SK-N-SH treated with all-trans-retinoic acid at 6 μM for 48 hours (cell line): Measurements from ENCODE around the gene POLR2C.

Source experiments
- ATAC-seq: fragments of 200-7000 bp; cut with Tn5 transposase; 3 replicates; pipeline ENCODE4 v1.9.1; 2020; ENCODE audit warnings: mild to moderate bottlenecking, moderate library complexity
- CSDC2 ChIP-seq: fragments of 250-450 bp; sonication (Bioruptor Pico); IDR thresholded peaks from 2 replicates; pipeline ENCODE4 v1.5.0; 2020; ENCODE audit warnings: mild to moderate bottlenecking, moderate library complexity
- ESRRG ChIP-seq: fragments of 250-450 bp; sonication (Bioruptor Pico); IDR thresholded peaks from 2 replicates; pipeline ENCODE4 v1.6.1; 2021; ENCODE audit warnings: mild to moderate bottlenecking
- GLIS3 ChIP-seq: fragments of 250-450 bp; sonication (Bioruptor Pico); IDR thresholded peaks from 2 replicates; pipeline ENCODE4 v1.5.0; 2020; ENCODE audit warnings: mild to moderate bottlenecking, moderate library complexity
- ISL1 ChIP-seq: fragments of 250-450 bp; sonication (Bioruptor Pico); IDR thresholded peaks from 2 replicates; pipeline ENCODE4 v2.1.2; 2022; ENCODE audit warnings: mild to moderate bottlenecking, moderate library complexity
- OSR1 ChIP-seq: fragments of 250-450 bp; sonication (Bioruptor Pico); IDR thresholded peaks from 2 replicates; pipeline ENCODE4 v1.8.0; 2022; ENCODE audit warnings: moderate library complexity, mild to moderate bottlenecking, inconsistent platforms
- PPARA ChIP-seq: fragments of 250-450 bp; sonication (Bioruptor Pico); IDR thresholded peaks from 2 replicates; pipeline ENCODE4 v1.5.0; 2020; ENCODE audit warnings: mild to moderate bottlenecking, borderline replicate concordance
- RARB ChIP-seq: fragments of 250-450 bp; sonication (Bioruptor Pico); IDR thresholded peaks from 2 replicates; pipeline ENCODE4 v1.8.0; 2021; ENCODE audit warnings: mild to moderate bottlenecking, moderate library complexity
- TCF4 ChIP-seq: fragments of 250-450 bp; sonication (Bioruptor Pico); IDR thresholded peaks from 2 replicates; pipeline ENCODE4 v1.8.0; 2021; ENCODE audit warnings: mild to moderate bottlenecking, moderate library complexity, borderline replicate concordance
- TOX ChIP-seq: fragments of 250-450 bp; sonication (Bioruptor Pico); IDR thresholded peaks from 2 replicates; pipeline ENCODE4 v1.8.0; 2021; ENCODE audit warnings: mild to moderate bottlenecking, moderate library complexity, borderline replicate concordance
- ZC3H10 ChIP-seq: fragments of 250-450 bp; sonication (Bioruptor Pico); IDR thresholded peaks from 2 replicates; pipeline ENCODE4 v1.5.1; 2021; ENCODE audit warnings: mild to moderate bottlenecking, moderate library complexity
- ZFP3 ChIP-seq: fragments of 250-450 bp; sonication (Bioruptor Pico); IDR thresholded peaks from 2 replicates; pipeline ENCODE4 v1.5.0; 2020; ENCODE audit warnings: mild to moderate bottlenecking, moderate library complexity
- ZNF565 ChIP-seq: fragments of 450-650 bp; formaldehyde crosslinking; conservative IDR thresholded peaks from 2 replicates; pipeline ENCODE4 v1.5.0; 2020; ENCODE audit warnings: low read depth, mild to moderate bottlenecking, moderate library complexity
- ZNF70 ChIP-seq: fragments of 450-650 bp; formaldehyde crosslinking; IDR thresholded peaks from 2 replicates; pipeline ENCODE4 v1.5.0; 2020; ENCODE audit warnings: mild to moderate bottlenecking, moderate library complexity
- ZNF8 ChIP-seq: fragments of 450-650 bp; formaldehyde crosslinking; IDR thresholded peaks from 2 replicates; pipeline ENCODE4 v1.5.0; 2020; ENCODE audit warnings: mild to moderate bottlenecking, moderate library complexity
- TF ChIP-seq, protein P1 (sequence below): fragments of 250-450 bp; sonication (Bioruptor Pico); IDR thresholded peaks from 2 replicates; pipeline ENCODE4 v1.5.1; 2020; ENCODE audit warnings: low read depth, mild to moderate bottlenecking, moderate library complexity
- TF ChIP-seq, protein P2 (sequence below): fragments of 250-450 bp; sonication (Bioruptor Pico); IDR thresholded peaks from 2 replicates; pipeline ENCODE4 v1.5.0; 2020; ENCODE audit warnings: mild to moderate bottlenecking, moderate library complexity
- TF ChIP-seq, protein P3 (sequence below): fragments of 250-450 bp; sonication (Bioruptor Pico); IDR thresholded peaks from 2 replicates; pipeline ENCODE4 v1.5.1; 2021; ENCODE audit warnings: mild to moderate bottlenecking, moderate library complexity
- TF ChIP-seq, protein P4 (sequence below): fragments of 250-450 bp; sonication (Bioruptor Pico); IDR thresholded peaks from 2 replicates; pipeline ENCODE4 v1.8.0; 2020; ENCODE audit warnings: mild to moderate bottlenecking, moderate library complexity, borderline replicate concordance

The POLR2C gene

DNA sequence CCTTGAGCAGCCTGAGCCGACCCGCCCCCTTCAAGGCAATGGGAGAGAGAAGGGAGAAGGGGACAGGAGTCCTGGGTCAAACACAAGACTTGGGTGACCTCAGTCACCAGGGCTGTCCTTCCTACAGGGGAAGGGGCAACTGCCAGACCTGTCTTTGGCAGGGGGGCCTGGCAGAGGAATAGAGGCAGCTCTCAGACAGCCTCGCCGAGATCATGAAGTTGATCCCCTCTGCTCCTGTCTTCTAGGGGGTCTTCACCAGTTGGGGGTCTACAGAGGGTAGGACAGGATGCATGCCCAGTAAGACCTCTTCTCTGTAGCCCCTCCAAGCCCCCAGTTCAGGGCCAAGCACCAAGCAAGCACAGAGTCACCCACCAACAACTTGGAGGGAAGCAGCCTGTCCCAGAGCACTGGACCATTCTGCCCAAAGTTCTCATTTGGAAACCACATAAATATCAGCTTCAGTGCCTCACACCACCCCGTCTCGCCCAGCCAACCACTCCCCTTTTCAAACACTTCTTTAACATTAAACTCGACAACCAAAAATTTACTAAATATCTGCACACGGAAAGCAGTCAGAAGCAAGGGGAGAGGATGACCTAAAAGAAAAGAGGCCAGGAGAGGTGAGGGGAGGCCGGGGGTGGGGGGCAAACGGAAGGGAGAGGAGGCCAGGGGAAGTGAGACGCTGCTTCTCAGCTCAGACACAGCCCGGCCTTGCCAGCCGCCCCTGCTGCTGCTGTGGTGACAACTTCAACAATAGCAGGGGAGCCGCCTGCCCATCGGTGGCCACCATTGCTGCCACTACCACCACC lies 16.1 kb downstream of the POLR2C start (continued):
- TF ChIP-seq, protein P1, sequence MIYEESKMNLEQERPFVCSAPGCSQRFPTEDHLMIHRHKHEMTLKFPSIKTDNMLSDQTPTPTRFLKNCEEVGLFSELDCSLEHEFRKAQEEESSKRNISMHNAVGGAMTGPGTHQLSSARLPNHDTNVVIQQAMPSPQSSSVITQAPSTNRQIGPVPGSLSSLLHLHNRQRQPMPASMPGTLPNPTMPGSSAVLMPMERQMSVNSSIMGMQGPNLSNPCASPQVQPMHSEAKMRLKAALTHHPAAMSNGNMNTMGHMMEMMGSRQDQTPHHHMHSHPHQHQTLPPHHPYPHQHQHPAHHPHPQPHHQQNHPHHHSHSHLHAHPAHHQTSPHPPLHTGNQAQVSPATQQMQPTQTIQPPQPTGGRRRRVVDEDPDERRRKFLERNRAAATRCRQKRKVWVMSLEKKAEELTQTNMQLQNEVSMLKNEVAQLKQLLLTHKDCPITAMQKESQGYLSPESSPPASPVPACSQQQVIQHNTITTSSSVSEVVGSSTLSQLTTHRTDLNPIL (CRISPR knock-in tag): no peak
- TF ChIP-seq ZNF8 (CRISPR knock-in tag): no peak
- no peak for TF ChIP-seq ZC3H10 (CRISPR knock-in tag)
- no peak for TF ChIP-seq TOX (CRISPR knock-in tag)
- no peak for TF ChIP-seq TCF4 (CRISPR knock-in tag)

DNA sequence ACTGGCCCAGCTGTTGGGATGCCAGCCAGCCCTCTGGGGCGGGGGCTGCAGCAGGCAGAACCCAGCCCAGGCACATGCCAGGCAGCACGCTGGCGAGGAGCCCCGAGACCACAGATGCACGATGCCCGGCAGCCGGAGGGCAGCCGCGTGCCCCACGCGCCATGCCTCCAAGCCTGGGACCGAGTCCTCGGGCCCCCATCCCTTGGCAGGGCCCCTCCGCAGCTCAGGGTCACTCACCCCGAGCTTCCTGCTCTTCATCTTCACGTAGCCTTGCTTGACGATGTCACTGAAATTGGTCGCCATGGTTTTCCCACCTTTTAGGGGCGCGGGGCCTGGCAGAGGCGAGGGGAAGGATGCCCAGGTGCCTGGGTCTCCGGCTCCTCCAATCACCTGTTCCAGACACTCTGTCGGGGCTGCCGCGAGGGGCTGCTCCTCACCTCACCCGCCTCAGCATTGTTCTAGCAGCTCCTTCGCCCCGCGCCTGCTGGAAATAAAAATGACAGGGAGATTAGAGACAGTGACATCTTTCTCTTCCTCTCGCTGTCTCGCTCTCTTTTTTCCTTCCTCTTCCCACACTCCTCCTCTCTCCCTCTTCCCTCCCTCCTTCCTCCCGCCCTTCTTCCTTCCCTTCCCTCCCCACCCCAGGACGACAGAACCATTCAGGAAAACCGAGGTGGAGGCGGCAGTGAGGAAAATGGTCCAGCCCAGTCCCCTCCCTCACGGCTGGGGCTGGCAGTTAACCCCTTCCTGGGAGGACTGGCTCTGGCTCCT lies 16.9 kb downstream of the POLR2C start:
- TF ChIP-seq, protein P1 (CRISPR knock-in tag): no peak
- no peak for TF ChIP-seq RARB (CRISPR knock-in tag)
- TF ChIP-seq ZFP3 (CRISPR knock-in tag): no peak
- TF ChIP-seq ZNF565: no peak
- TF ChIP-seq ISL1: no peak
- TF ChIP-seq PPARA: no peak
- no peak for TF ChIP-seq ESRRG (CRISPR knock-in tag)
- no peak for TF ChIP-seq ZNF70 (CRISPR knock-in tag)
- TF ChIP-seq, protein P2, sequence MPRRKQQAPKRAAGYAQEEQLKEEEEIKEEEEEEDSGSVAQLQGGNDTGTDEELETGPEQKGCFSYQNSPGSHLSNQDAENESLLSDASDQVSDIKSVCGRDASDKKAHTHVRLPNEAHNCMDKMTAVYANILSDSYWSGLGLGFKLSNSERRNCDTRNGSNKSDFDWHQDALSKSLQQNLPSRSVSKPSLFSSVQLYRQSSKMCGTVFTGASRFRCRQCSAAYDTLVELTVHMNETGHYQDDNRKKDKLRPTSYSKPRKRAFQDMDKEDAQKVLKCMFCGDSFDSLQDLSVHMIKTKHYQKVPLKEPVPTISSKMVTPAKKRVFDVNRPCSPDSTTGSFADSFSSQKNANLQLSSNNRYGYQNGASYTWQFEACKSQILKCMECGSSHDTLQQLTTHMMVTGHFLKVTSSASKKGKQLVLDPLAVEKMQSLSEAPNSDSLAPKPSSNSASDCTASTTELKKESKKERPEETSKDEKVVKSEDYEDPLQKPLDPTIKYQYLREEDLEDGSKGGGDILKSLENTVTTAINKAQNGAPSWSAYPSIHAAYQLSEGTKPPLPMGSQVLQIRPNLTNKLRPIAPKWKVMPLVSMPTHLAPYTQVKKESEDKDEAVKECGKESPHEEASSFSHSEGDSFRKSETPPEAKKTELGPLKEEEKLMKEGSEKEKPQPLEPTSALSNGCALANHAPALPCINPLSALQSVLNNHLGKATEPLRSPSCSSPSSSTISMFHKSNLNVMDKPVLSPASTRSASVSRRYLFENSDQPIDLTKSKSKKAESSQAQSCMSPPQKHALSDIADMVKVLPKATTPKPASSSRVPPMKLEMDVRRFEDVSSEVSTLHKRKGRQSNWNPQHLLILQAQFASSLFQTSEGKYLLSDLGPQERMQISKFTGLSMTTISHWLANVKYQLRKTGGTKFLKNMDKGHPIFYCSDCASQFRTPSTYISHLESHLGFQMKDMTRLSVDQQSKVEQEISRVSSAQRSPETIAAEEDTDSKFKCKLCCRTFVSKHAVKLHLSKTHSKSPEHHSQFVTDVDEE: no peak
- no peak for TF ChIP-seq ZC3H10 (CRISPR knock-in tag)
- no peak for TF ChIP-seq OSR1 (CRISPR knock-in tag)
- TF ChIP-seq, all 23 proteins: peak for 0
- peak; percentile 63 for ATAC-seq

DNA sequence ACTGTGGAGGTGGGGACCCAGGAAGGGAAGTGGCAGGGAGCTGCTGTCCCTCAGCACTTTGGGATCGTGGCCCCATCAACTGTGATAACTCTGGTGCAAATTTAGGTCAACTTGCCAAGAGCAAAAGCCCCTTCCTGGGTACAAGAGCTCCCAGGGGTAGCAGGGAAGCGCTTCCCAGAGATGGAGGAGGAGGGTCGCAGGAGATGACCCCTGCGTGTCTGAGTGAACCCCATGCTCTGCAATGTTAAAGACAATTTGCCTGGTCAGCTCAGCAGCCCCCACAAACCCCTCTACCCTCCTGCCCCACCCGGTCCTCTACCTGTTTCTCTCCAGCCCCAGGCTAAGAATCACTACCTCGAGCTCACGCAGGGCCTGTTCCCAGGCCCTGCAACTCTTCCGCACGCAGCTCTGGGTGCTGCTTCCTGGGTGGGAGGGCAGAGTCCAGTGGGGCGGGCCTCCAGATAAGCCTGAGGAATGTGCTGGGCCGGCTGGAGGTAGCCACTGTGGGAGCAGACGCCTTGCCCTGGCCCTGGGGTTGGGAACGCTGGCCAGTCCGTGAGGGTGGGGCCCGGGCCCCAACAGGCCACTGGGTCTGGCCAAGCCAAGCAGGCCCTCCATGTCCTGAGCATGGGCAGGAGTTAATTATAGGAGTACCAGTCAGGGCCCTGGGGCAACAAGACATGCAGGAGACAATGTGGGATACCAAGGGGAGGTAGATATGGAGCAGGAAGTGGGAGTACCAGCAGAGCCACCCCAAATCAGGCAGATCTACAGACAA lies 17.7 kb downstream of the POLR2C start:
- no peak for TF ChIP-seq ZNF70 (CRISPR knock-in tag)
- no peak for TF ChIP-seq CSDC2 (CRISPR knock-in tag)
- TF ChIP-seq, protein P3, sequence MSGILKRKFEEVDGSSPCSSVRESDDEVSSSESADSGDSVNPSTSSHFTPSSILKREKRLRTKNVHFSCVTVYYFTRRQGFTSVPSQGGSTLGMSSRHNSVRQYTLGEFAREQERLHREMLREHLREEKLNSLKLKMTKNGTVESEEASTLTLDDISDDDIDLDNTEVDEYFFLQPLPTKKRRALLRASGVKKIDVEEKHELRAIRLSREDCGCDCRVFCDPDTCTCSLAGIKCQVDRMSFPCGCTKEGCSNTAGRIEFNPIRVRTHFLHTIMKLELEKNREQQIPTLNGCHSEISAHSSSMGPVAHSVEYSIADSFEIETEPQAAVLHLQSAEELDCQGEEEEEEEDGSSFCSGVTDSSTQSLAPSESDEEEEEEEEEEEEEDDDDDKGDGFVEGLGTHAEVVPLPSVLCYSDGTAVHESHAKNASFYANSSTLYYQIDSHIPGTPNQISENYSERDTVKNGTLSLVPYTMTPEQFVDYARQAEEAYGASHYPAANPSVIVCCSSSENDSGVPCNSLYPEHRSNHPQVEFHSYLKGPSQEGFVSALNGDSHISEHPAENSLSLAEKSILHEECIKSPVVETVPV (CRISPR knock-in tag): no peak

DNA sequence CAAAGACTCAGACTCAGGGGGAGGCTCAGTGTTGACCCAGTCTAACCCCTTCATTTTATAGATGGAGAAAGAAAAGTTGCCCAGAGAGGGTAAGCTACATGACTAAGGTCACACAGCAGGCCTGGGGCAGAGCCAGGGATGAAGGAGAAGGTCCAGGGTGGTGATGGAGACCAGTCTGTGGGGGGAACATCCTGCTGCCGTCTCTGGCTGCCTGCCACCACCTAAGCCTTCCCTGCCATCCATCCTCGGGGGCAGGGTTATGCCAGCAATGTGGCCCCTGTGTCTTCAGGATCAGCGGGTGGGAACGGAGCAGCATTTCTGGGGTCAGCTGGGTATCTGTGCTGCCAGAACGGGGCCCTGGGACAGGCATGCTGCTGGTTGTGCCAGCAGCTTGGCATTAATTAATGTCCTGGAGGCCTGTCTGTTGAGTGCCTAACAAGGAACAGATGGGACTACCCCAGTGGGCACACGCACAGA lies 18.3 kb downstream of the POLR2C start:
- no peak for TF ChIP-seq ZNF565
- peak; percentile 22; the same call in 1 of the 2 replicates for TF ChIP-seq TCF4 (CRISPR knock-in tag)
- no peak; the same call in 2 of the 3 replicates for ATAC-seq

More for the DNA sequence above, 17.7 kb downstream of the POLR2C start:
- ATAC-seq: peak; percentile 48

DNA sequence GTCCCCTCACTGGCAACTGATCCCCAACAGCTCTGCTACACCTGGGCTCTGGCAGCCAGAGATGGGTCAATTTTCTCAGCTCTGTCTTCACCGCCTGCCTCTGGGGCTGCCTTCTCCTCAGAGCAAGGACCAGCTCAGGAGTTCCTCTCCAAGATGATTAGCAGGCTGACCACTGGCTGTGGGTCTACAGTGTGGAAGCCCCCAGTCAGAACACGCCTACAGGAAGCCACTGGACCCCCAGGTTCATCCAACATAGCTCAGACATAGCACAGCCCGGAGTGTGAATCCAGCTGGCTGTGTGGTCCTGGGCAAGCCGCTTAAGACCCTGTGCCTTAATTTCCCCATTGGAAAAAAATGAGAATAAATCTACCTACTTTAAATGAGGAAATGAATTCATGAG lies 18.9 kb downstream of the POLR2C start:
- ATAC-seq: no peak
- TF ChIP-seq ZNF70 (CRISPR knock-in tag): no peak
- no peak for TF ChIP-seq GLIS3 (CRISPR knock-in tag)
- TF ChIP-seq, protein P4, sequence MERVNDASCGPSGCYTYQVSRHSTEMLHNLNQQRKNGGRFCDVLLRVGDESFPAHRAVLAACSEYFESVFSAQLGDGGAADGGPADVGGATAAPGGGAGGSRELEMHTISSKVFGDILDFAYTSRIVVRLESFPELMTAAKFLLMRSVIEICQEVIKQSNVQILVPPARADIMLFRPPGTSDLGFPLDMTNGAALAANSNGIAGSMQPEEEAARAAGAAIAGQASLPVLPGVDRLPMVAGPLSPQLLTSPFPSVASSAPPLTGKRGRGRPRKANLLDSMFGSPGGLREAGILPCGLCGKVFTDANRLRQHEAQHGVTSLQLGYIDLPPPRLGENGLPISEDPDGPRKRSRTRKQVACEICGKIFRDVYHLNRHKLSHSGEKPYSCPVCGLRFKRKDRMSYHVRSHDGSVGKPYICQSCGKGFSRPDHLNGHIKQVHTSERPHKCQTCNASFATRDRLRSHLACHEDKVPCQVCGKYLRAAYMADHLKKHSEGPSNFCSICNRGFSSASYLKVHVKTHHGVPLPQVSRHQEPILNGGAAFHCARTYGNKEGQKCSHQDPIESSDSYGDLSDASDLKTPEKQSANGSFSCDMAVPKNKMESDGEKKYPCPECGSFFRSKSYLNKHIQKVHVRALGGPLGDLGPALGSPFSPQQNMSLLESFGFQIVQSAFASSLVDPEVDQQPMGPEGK (CRISPR knock-in tag): no peak
- TF ChIP-seq ISL1: no peak
- TF ChIP-seq OSR1 (CRISPR knock-in tag): no peak
- TF ChIP-seq TCF4 (CRISPR knock-in tag): no peak
- no peak for TF ChIP-seq ZNF8 (CRISPR knock-in tag)
- no peak for TF ChIP-seq RARB (CRISPR knock-in tag)
- no peak for TF ChIP-seq ZFP3 (CRISPR knock-in tag)
- no peak for TF ChIP-seq PPARA
- no peak for TF ChIP-seq ZNF565
- no peak for TF ChIP-seq ESRRG (CRISPR knock-in tag)
